Tibial artery (tissue), 4 donors: ENCODE data around the gene ZFYVE19.
A peak's percentile ranks its signal among the peaks of the same experiment; 100 is the strongest.

Source experiments
- DNase-seq, 2 donors: peaks; one replicate each; pipeline ENCODE4 v3.0.0-alpha.2; 2019
- H3K27ac ChIP-seq, 2 donors: fragments of 200-600 bp; sonication (generic) in 1 of 2; 1 replicate in 1 of 2; 2 replicates in 1 of 2; pipeline ENCODE4 v1.5.1; 2018 to 2019; ENCODE audit warnings: mild to moderate bottlenecking in 1 of 2
- H3K27me3 ChIP-seq, 2 donors: fragments of 200-600 bp; sonication (generic) in 1 of 2; one replicate each; pipeline versions ENCODE4 v1.5.1 to v1.6.0; 2016 to 2019
- H3K36me3 ChIP-seq, 3 donors: fragments of 200-600 bp; sonication (generic) in 2 of 3; one replicate each; pipeline ENCODE4 v1.5.1; 2016 to 2019; ENCODE audit warnings: mild to moderate bottlenecking in 2 of 3
- H3K4me1 ChIP-seq, 4 donors: fragments of 200-600 bp; sonication (generic) in 2 of 4; 1 replicate in 3 of 4; 2 replicates in 1 of 4; pipeline ENCODE4 v1.5.1; 2016 to 2019
- H3K4me3 ChIP-seq, 2 donors: fragments of 200-600 bp; sonication (generic) in 1 of 2; 1 replicate in 1 of 2; 2 replicates in 1 of 2; pipeline ENCODE4 v1.5.1; 2018 to 2019; ENCODE audit warnings: mild to moderate bottlenecking in 2 of 2
- H3K9me3 ChIP-seq, 3 donors: fragments of 200-600 bp; sonication (generic) in 1 of 3; one replicate each; pipeline ENCODE4 v1.5.1; 2016 to 2019
- intact Hi-C: fragments of 100-400 bp; cut with DNase I; formaldehyde crosslinking; loops from one replicate; pipeline ENCODE4 v1.15.0; 2023; ENCODE audit warnings: low total_unique reads
- TF ChIP-seq, protein P1 (sequence below), 2 experiments: fragments of 200-600 bp in 1 of 2; fragments of 450-650 bp in 1 of 2; IDR thresholded peaks; one replicate each; pipeline ENCODE4 v1.5.1; 2017 to 2019; ENCODE audit warnings: antibody characterized with exemption in 2 of 2, mild to moderate bottlenecking in 1 of 2, moderate library complexity in 1 of 2

ZFYVE19 gene, protein sequence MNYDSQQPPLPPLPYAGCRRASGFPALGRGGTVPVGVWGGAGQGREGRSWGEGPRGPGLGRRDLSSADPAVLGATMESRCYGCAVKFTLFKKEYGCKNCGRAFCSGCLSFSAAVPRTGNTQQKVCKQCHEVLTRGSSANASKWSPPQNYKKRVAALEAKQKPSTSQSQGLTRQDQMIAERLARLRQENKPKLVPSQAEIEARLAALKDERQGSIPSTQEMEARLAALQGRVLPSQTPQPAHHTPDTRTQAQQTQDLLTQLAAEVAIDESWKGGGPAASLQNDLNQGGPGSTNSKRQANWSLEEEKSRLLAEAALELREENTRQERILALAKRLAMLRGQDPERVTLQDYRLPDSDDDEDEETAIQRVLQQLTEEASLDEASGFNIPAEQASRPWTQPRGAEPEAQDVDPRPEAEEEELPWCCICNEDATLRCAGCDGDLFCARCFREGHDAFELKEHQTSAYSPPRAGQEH

DNA sequence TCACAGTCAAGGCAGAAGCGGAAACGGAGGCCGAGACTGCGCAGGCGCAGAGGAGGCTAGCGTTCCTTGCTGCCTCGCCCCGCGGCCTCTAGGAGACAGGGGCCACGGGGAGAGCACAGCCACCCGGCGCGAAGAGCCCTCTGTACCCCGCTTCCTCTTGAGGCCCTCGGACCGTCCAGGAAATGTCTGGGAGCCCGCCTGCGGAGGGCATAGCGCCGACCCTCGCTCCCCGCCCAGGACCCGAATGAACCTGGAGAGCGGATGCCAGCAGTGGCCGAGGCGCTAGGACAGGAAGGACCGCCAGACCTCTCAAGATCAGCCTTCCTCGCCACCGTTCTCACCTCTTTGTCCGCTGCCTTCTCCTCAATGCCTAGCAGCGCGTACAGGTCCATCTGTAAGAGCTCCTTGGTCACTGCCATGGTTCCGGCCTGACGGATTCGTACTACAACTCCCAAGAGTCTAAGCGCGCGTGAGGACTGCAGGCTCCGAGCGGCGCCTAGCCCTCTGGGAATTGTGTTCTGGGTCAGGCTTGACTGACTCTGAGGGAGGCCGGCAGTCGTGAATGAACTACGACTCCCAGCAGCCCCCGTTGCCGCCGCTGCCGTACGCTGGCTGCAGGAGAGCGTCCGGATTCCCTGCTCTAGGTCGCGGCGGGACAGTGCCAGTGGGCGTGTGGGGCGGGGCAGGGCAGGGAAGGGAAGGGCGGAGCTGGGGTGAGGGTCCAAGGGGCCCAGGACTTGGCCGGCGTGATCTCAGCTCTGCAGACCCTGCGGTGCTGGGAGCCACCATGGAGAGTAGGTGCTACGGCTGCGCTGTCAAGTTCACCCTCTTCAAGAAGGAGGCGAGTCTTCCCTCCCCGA is at the start of gene ZFYVE19, which contains the start of gene DNAJC17:
Gene ZFYVE19, plus strand, starts transcription at position 62 of the 860 bp plus-strand sequence. Its CDS starts 501 bp downstream, at position 563.
Gene DNAJC17, minus strand, starts transcription at position 446 of the 860 bp plus-strand sequence. Its CDS starts 27 bp downstream, at position 419.
- Histone ChIP-seq H3K4me1 (peaks cover 0 to 29% (median 16%) of the 10 kb centered on the region in 4 donors), H3K27me3 (no peaks in the 10 kb centered on the region), H3K9me3 (no peaks in the 10 kb centered on the region), H3K36me3 (peaks cover 0 to 28% (median 9%) of the 10 kb centered on the region in 3 donors), H3K27ac (peak within 1 kb of the TSS; percentile 87 to 98), H3K4me3 (peak within 1 kb of the TSS; percentile 69 to 96)
- TF ChIP-seq, protein P1, sequence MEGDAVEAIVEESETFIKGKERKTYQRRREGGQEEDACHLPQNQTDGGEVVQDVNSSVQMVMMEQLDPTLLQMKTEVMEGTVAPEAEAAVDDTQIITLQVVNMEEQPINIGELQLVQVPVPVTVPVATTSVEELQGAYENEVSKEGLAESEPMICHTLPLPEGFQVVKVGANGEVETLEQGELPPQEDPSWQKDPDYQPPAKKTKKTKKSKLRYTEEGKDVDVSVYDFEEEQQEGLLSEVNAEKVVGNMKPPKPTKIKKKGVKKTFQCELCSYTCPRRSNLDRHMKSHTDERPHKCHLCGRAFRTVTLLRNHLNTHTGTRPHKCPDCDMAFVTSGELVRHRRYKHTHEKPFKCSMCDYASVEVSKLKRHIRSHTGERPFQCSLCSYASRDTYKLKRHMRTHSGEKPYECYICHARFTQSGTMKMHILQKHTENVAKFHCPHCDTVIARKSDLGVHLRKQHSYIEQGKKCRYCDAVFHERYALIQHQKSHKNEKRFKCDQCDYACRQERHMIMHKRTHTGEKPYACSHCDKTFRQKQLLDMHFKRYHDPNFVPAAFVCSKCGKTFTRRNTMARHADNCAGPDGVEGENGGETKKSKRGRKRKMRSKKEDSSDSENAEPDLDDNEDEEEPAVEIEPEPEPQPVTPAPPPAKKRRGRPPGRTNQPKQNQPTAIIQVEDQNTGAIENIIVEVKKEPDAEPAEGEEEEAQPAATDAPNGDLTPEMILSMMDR (IDR thresholded peaks at IDR 0.05) = no peak
- peak; percentile 98 for DNase-seq
- intact Hi-C loops = loop anchor here (10.0 kb wide), 1 partner anchor 858 kb away; the partner anchor contains the start of gene MGA

DNA sequence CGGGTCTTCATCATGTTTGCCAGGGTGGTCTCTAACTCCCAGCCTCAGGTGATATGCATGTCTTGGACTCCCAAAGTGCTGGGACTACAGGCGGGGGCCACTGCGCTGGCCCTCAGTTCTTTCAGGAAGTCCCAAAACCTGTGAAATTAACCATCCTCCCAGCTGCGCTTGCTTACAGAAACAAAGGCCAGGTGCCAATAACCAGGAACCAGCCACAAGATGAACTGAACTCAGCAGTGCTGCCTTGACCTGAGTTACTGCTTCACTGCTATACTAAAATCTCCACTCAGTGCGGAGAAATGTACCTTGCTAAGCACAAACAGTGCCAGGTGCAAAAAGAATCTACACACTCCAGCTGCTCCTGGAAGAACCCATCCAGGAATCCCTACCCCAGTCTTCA is 46.9 kb upstream of the ZFYVE19 start:
- Histone ChIP-seq H3K27ac (no peak overlapping the region), H3K9me3 (no peaks in the 10 kb centered on the region), H3K4me3 (no peak overlapping the region), H3K36me3 (no peaks in the 10 kb centered on the region), H3K4me1 (peaks cover 0 to 29% (median 10%) of the 10 kb centered on the region in 4 donors), H3K27me3 (no peaks in the 10 kb centered on the region)
- intact Hi-C loops = no loop called here
- no peak for DNase-seq
- TF ChIP-seq, protein P1 (IDR thresholded peaks at IDR 0.05) = no peak

DNA sequence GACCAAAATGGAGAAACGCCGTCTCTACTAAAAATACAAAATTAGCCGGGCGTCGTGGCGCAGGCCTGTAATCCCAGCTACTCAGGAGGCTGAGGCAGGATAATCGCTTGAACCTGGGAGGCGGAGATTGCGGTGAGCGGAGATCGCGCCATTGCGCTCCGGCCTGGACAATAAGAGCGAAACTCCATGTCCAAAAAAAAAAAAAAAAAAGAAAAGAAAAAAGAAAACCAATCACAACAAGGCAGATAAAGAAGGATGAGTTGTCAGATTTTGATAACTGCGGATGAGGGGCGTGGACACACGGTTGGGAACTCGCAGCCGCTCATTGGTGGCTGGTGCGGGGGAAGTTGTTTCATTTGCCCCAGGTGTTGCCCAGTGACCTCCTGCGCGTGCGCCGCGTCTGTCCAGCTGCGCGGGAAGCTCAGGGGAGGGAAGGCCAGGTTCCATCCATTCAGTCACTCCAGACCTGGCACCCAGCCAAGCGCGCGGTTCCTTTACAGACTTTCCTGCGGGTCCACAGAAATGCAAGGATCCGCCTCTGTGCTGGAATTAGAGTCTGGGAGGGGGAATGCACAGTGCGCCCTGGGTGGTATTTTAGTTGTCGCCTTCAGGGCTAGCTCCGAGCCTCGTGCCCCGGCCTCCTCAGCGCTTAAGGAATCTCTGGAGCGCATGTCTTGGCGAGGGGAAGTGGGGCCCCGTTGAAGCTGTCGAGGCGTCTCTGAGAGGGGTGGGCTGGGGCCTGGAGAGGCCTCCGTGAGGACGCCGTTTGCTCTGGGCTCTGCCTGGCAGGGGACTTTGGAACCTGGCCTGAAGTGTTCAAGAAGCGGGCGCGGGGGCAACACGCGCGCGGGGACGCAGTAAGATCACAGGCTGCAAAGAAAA is 43.7 kb upstream of the ZFYVE19 start:
- peak overlapping the region; percentile 62 to 69 for H3K4me3 ChIP-seq
- H3K4me1 ChIP-seq = peaks cover 0 to 47% (median 27%) of the 10 kb centered on the region in 4 donors
- H3K9me3 ChIP-seq = no peaks in the 10 kb centered on the region
- intact Hi-C loops = no loop called here
- peaks cover 0 to 14% (median 5%) of the 10 kb centered on the region in 3 donors for H3K36me3 ChIP-seq
- H3K27me3 ChIP-seq = no peaks in the 10 kb centered on the region
- DNase-seq = peak; percentile 62 to 82
- peak overlapping the region; percentile 87 to 89 for H3K27ac ChIP-seq
- TF ChIP-seq, protein P1 (IDR thresholded peaks at IDR 0.05) = no peak

DNA sequence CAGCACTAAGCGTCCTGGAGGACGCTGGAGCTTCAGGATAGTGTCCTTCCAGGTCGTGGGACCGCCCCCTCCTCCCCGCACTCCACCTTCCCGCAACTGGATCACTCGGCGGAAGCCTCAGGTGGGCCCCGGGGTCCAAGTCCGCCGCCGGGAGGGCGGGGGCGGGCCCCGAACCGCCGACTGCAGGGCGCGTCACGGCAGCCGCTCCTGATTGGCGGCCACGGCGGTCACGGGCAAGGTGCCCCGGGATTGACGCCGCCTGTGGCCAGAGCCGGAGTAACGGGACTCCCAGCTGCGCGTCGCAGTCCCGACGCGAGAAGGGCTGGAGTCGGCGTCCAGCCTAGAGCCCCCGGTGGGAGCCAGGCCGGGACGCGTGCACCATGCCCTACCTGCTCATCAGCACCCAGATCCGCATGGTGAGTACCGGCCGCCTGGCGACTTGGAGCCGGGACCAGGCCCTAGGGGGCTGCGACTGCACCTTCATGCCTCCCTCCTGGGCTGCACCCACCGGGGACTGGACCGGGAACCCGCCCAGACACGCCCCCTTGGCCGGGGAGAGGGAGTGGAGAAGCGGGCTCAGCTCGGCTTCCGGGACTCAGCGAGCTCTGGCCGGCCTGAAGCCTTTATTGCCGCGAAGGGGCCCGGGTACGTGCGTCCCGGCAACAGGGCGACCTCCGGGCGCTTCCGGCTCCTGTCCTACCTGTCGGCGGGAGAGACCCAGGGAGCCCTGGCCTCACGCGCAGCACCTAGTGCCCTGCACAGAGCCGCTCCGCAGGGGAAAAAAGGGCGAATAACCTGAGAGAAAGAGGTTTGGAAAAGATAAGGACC is 42.9 kb upstream of the ZFYVE19 start, which contains the start of gene GCHFR:
Gene GCHFR, plus strand, starts transcription at position 268 of the 828 bp plus-strand sequence. Its CDS starts 113 bp downstream, at position 381.
- intact Hi-C loops = no loop called here
- H3K36me3 ChIP-seq = peaks cover 0 to 21% (median 5%) of the 10 kb centered on the region in 3 donors
- H3K9me3 ChIP-seq = no peaks in the 10 kb centered on the region
- peak within 1 kb of the TSS; percentile 87 to 89 for H3K27ac ChIP-seq
- H3K4me3 ChIP-seq = peak within 1 kb of the TSS; percentile 62 to 69
- TF ChIP-seq, protein P1 (IDR thresholded peaks at IDR 0.05) = peak; percentile 47 to 66
- peak; percentile 82 to 91 for DNase-seq
- no peaks in the 10 kb centered on the region for H3K27me3 ChIP-seq
- peaks cover 0 to 53% (median 27%) of the 10 kb centered on the region in 4 donors for H3K4me1 ChIP-seq
